HCT116 (cell line): ENCODE measurements around the gene ITIH3. TPM values are rescaled to one million over a fixed set of nuclear protein-coding genes. Genes with fewer than 3 reads are reported as not detected.

Experiments used
- ATAC-seq: fragments of 200-7000 bp; cut with Tn5 transposase; 2 replicates; pipeline ENCODE4 v1.9.1; 2020; ENCODE audit warnings: mild to moderate bottlenecking, moderate library complexity
- BruUV-seq: library from RNA; stranded (reverse); fragments of 400-500 nt; replicated peaks from 2 replicates; lab custom pipeline; 2021; lab: Mats Ljungman, UMichigan
- CTCF ChIA-PET: fragments of 300-600 bp; sonication (Branson Sonifier 250); formaldehyde crosslinking; loops from one replicate; lab custom pipeline; 2021; ENCODE audit warnings: antibody characterized with exemption; lab: Charles Lee
- POLR2A ChIA-PET: fragments of 300-600, 350-600 bp; sonication (Branson Sonifier 250); formaldehyde crosslinking; loops from one replicate; lab custom pipeline; 2021; ENCODE audit warnings: antibody characterized with exemption; lab: Charles Lee
- RAD21 ChIA-PET, 2 experiments: fragments of 300-600 bp; sonication (Branson Sonifier 250); formaldehyde crosslinking; loops; one replicate each; lab custom pipeline; 2023; ENCODE audit warnings: low total read pairs in 2 of 2; ENCODE audit not compliant: uncharacterized antibody in 2 of 2, unreplicated experiment in 2 of 2, low non-redundant PET in 1 of 2; lab: Charles Lee
- DNase-seq: peaks from one replicate; pipeline ENCODE4 v3.0.0-alpha.2; 2010; ENCODE audit warnings: low read depth, low spot score
- H2AFZ ChIP-seq: fragments of 200-600 bp; shearing (Covaris generic), sonication (generic); 2 replicates; pipeline ENCODE4 v1.6.1; 2017; ENCODE audit warnings: low read depth, mixed run types, mixed read lengths, antibody characterized with exemption, low read length; ENCODE audit not compliant: poor library complexity, severe bottlenecking
- H3K27ac ChIP-seq: 2 replicates; pipeline ENCODE4 v1.5.1; 2012; ENCODE audit warnings: low read depth, low read length
- H3K27me3 ChIP-seq: fragments of 200-600 bp; sonication (generic); 2 replicates; pipeline ENCODE4 v1.6.1; 2016; ENCODE audit warnings: mixed run types, low read length, mixed read lengths; ENCODE audit not compliant: insufficient read depth
- H3K36me3 ChIP-seq, 2 experiments: fragments of 200-500 bp in 1 of 2; fragments of 200-600 bp in 1 of 2; sonication (Bioruptor generic) in 1 of 2; sonication (generic) in 1 of 2; 2 replicates each; pipeline versions ENCODE4 v1.5.1 to v1.6.1; 2014 to 2016; ENCODE audit warnings: low read length in 2 of 2, inconsistent platforms in 1 of 2, mixed read lengths in 1 of 2, mixed run types in 1 of 2; ENCODE audit not compliant: insufficient read depth in 2 of 2, control insufficient read depth in 1 of 2
- H3K4me1 ChIP-seq, 2 experiments: fragments of 200-600 bp in 1 of 2; sonication (generic) in 1 of 2; 2 replicates each; pipeline versions ENCODE4 v1.5.1 to v1.6.1; 2012 to 2017; ENCODE audit warnings: low read length in 2 of 2, inconsistent platforms in 1 of 2, mild to moderate bottlenecking in 1 of 2, mixed read lengths in 1 of 2, mixed run types in 1 of 2, moderate library complexity in 1 of 2; ENCODE audit not compliant: insufficient read depth in 2 of 2, control insufficient read depth in 1 of 2
- H3K4me2 ChIP-seq: fragments of 200-600 bp; sonication (generic); 2 replicates; pipeline ENCODE4 v1.6.1; 2017; ENCODE audit warnings: mixed run types, low read length, mixed read lengths
- H3K4me3 ChIP-seq, 2 experiments: fragments of 200-600 bp in 1 of 2; sonication (generic) in 1 of 2; replicated peaks in 1 of 2; 2 replicates each; pipeline ENCODE4 v1.5.1; 2011 to 2016; ENCODE audit warnings: low read length in 2 of 2, control low read depth in 1 of 2, low read depth in 1 of 2, mild to moderate bottlenecking in 1 of 2, mixed read lengths in 1 of 2, mixed run types in 1 of 2
- H3K79me2 ChIP-seq: fragments of 200-600 bp; sonication (generic); 2 replicates; pipeline ENCODE4 v1.6.1; 2017; ENCODE audit warnings: mild to moderate bottlenecking, mixed run types, low read length, moderate library complexity, mixed read lengths; ENCODE audit not compliant: insufficient read depth
- H3K9ac ChIP-seq: fragments of 200-600 bp; sonication (generic); 2 replicates; pipeline ENCODE4 v1.6.1; 2016; ENCODE audit warnings: low read length, mixed read lengths
- H3K9me2 ChIP-seq: fragments of 200-600 bp; sonication (generic), shearing (Covaris generic); 2 replicates; pipeline ENCODE4 v1.6.1; 2017; ENCODE audit warnings: mixed run types, mild to moderate bottlenecking, moderate library complexity; ENCODE audit not compliant: insufficient read depth
- H3K9me3 ChIP-seq, 2 experiments: fragments of 200-500 bp in 1 of 2; fragments of 200-600 bp in 1 of 2; sonication (Bioruptor generic) in 1 of 2; sonication (generic) in 1 of 2; 2 replicates each; pipeline ENCODE4 v1.6.1; 2014 to 2017; ENCODE audit warnings: low read length in 2 of 2, mixed read lengths in 2 of 2, inconsistent platforms in 1 of 2, low read depth in 1 of 2, mild to moderate bottlenecking in 1 of 2, mixed run types in 1 of 2, moderate library complexity in 1 of 2; ENCODE audit not compliant: control insufficient read depth in 1 of 2, insufficient read depth in 1 of 2
- H4K20me1 ChIP-seq: fragments of 200-600 bp; sonication (generic), shearing (Covaris generic); 2 replicates; pipeline ENCODE4 v1.6.1; 2017; ENCODE audit warnings: mixed run types, mild to moderate bottlenecking, moderate library complexity; ENCODE audit not compliant: insufficient read depth
- CBX3 ChIP-seq: IDR thresholded peaks from 2 replicates; pipeline ENCODE4 v1.6.1; 2012; ENCODE audit warnings: low read depth
- EZH2 ChIP-seq: fragments of 200-600 bp; sonication (generic); IDR thresholded peaks from 2 replicates; pipeline ENCODE4 v1.6.1; 2017; ENCODE audit warnings: antibody characterized with exemption, mixed run types
- FOSL1 ChIP-seq: IDR thresholded peaks from 2 replicates; pipeline ENCODE4 v1.6.1; 2012; ENCODE audit warnings: low read depth
- TCF7L2 ChIP-seq: IDR thresholded peaks from 2 replicates; pipeline ENCODE4 v1.7.0; 2011; ENCODE audit warnings: borderline replicate concordance, inconsistent platforms; ENCODE audit not compliant: insufficient read depth, insufficient read length; ENCODE audit errors: extremely low read depth
- YY1 ChIP-seq: IDR thresholded peaks from 2 replicates; pipeline ENCODE4 v1.6.1; 2011; ENCODE audit warnings: low read length, low read depth, moderate library complexity, mild to moderate bottlenecking; ENCODE audit not compliant: insufficient replicate concordance; ENCODE audit errors: extremely low read depth
- intact Hi-C: fragments of 100-400 bp; cut with micrococcal nuclease; formaldehyde crosslinking; loops from 2 replicates; pipeline ENCODE4 v1.10.0; 2022
- total RNA-seq: library from RNA; stranded (reverse); gene quantifications from one replicate; pipeline ENCODE4 v1.2.1, GENCODE V29; 2021; ENCODE audit not compliant: unreplicated experiment
- TF ChIP-seq, protein P1 (sequence below), 3 experiments: fragments of 200-600 bp in 1 of 3; sonication (generic) in 1 of 3; IDR thresholded peaks in 2 of 3; conservative IDR thresholded peaks in 1 of 3; 2 replicates each; pipeline ENCODE4 v1.5.1; 2012 to 2017; ENCODE audit warnings: low read depth in 2 of 3, low read length in 2 of 3, antibody characterized with exemption in 1 of 3, borderline replicate concordance in 1 of 3, control low read depth in 1 of 3, mild to moderate bottlenecking in 1 of 3, mixed read lengths in 1 of 3, mixed run types in 1 of 3, moderate library complexity in 1 of 3; ENCODE audit not compliant: insufficient read depth in 1 of 3

ITIH3 gene
- total RNA-seq, 1 experiment from 2014 or later = 0.44 TPM

DNA sequence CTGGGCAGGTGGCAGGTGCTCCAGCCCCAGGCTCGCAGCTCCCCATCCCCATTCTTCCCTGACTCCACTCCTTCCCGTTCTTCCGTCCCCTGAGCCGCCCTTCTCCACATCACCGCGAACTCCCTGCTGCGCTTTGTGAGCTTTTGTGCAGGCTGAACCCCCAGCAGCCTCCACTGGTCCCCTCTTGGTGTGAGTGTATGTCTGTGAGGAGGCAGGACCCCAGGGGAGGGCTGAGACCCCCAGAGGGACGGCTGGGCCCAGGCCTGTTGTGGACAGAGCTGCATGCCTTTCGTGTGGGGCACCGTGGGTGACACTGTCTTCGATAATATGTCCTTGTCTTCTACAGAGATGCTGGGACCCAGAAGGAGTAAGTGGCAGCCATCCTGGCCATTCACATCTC is 7.3 kb upstream of the ITIH3 start:
- no peak overlapping the region for H3K27ac ChIP-seq
- H3K9me3 ChIP-seq = no peaks in the 10 kb centered on the region
- H2AFZ ChIP-seq = no peak overlapping the region
- H3K4me2 ChIP-seq = no peak overlapping the region
- no peaks in the 10 kb centered on the region for H3K79me2 ChIP-seq
- H4K20me1 ChIP-seq = no peaks in the 10 kb centered on the region
- no peaks in the 10 kb centered on the region for H3K4me1 ChIP-seq
- no peak for ATAC-seq
- no peaks in the 10 kb centered on the region for H3K36me3 ChIP-seq
- ChIA-PET RAD21 (no interaction called here), CTCF (interaction anchor here (1.2 kb wide), 1 partner anchor 13 kb away, joined by 3 read pairs; no protein-coding TSS in a partner anchor), POLR2A (interaction anchor here (1.2 kb wide), 1 partner anchor 11 kb away, joined by 3 read pairs; no protein-coding TSS in a partner anchor)
- H3K27me3 ChIP-seq = peaks cover 12% of the 10 kb centered on the region
- no peak overlapping the region for H3K4me3 ChIP-seq
- no peak for DNase-seq
- no peak for TF ChIP-seq TCF7L2
- no peak for TF ChIP-seq EZH2
- TF ChIP-seq YY1 = no peak
- TF ChIP-seq FOSL1 = no peak
- H3K9ac ChIP-seq = no peak overlapping the region
- intact Hi-C loops = no loop called here
- BruUV-seq = no TSS peak
- no peaks in the 10 kb centered on the region for H3K9me2 ChIP-seq

DNA sequence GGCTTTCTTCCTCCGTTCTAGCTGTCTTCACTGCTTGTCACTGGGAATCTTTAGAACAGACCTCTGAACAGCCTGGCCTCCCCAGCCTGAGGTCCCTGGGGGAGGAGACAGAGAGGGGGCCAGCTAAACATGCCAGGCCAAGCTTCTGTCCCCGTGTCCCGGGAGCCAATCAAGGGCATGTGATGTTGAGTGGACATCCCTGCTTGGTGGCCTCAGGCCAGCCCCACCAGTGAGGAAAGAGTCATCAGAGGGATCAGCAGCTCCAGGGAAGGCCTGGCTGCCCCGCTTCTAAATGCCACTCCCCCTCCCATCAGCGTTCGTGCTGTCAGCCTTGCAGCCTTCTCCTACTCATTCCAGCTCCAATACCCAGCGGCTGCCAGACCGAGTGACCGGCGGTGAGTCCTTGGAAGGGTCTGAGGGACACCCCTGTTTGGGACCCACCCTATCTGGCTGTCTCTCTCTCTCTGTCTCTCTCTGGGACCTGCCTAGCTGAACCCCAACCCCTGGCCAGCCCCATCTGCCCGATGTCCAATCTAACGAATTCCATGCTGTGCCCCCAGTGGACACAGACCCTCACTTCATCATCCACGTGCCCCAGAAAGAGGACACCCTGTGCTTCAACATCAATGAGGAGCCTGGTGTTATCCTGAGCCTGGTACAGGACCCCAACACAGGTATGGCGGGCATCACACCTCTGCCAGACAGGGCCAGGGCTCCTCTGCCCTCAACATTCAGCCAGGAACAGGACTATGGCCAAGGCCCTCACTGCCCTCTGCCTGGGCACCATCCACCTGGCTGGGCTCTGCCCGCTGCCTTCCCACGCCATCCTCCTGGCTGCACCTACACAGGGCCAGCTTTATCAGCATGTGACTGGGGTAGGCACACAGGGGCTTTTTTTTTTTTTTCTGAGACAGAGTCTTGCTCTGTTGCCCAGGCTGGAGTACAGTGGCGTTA is 6.6 kb upstream of the ITIH3 start:
- Histone ChIP-seq H3K79me2 (no peaks in the 10 kb centered on the region), H3K27me3 (peaks cover 5% of the 10 kb centered on the region; the same call in 1 of the 2 replicates), H3K9ac (no peak overlapping the region), H3K4me1 (no peaks in the 10 kb centered on the region), H3K27ac (no peak overlapping the region), H3K4me3 (no peak overlapping the region), H3K9me2 (no peaks in the 10 kb centered on the region), H2AFZ (no peak overlapping the region), H4K20me1 (no peaks in the 10 kb centered on the region), H3K9me3 (no peaks in the 10 kb centered on the region), H3K36me3 (no peaks in the 10 kb centered on the region), H3K4me2 (no peak overlapping the region)
- ATAC-seq (peak; percentile 39; the same call in 1 of the 2 replicates), DNase-seq (no peak)
- BruUV-seq = no TSS peak
- no peak for TF ChIP-seq CBX3
- TF ChIP-seq, protein P1, sequence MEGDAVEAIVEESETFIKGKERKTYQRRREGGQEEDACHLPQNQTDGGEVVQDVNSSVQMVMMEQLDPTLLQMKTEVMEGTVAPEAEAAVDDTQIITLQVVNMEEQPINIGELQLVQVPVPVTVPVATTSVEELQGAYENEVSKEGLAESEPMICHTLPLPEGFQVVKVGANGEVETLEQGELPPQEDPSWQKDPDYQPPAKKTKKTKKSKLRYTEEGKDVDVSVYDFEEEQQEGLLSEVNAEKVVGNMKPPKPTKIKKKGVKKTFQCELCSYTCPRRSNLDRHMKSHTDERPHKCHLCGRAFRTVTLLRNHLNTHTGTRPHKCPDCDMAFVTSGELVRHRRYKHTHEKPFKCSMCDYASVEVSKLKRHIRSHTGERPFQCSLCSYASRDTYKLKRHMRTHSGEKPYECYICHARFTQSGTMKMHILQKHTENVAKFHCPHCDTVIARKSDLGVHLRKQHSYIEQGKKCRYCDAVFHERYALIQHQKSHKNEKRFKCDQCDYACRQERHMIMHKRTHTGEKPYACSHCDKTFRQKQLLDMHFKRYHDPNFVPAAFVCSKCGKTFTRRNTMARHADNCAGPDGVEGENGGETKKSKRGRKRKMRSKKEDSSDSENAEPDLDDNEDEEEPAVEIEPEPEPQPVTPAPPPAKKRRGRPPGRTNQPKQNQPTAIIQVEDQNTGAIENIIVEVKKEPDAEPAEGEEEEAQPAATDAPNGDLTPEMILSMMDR (IDR thresholded peaks at IDR 0.05 in 2 of 3, conservative IDR thresholded peaks at IDR 0.05 in 1 of 3; ENCODE audit: borderline replicate concordance in 1 of 3, insufficient read depth in 1 of 3, low read depth in 2 of 3, low read length in 2 of 3) = 0 out of 6 replicates have a peak, but pooled peaks of 2 of the 3 experiments have one; percentile 4 to 11
- CTCF ChIA-PET = interaction anchor here (1.2 kb wide), 1 partner anchor 12 kb away, joined by 3 read pairs; no protein-coding TSS in a partner anchor
- intact Hi-C loops = no loop called here
- POLR2A ChIA-PET = interaction anchor here (1.2 kb wide), 1 partner anchor 11 kb away, joined by 3 read pairs; no protein-coding TSS in a partner anchor
- RAD21 ChIA-PET = no interaction called here
